ENCODE data around the gene TCHHL1. TPM values are rescaled to one million over a fixed set of nuclear protein-coding genes. Genes with fewer than 3 reads are reported as not detected.

TCHHL1 gene
- total and polyA plus RNA-seq, 2 of the 13 experiments (the other 11 are each of a cell fraction or from before 2014, with no cell fraction given) = not detected

DNA sequence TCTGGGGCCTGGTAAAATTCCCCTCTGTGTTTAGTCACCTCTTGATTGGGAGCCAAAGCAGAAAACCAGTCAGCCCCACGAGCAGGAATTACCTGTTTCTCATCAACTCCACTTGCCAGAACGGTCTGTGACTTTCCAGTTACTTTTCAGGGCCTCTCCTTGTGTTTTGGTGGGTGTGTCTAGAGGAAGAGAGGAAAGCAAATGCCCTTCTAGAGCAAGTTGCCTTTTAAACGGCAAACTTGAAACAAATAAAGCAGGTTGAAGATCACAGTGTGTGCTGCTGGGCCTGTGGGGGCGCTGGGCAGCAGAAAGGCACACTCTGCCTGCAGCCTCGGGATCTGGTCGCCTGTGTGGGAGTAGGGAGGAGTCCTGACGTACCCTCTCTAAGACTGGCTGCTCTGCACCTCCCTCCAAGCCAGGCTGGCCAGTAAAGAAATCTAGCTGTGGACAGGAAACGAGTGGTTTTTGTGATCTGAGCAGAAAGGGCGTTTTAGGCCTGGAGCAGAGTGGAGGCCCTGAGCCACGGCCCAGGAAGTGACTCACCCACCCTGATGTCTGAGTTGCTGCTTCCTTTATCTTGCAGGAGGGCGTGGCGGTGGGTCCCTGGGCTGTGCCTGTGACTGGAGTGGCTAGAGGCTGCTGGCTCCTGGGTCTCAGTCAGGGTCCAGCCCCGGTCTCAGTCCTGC, 41.0 kb downstream of the TCHHL1 start (continued):
- TF ChIP-seq ETS1 (CRISPR knock-in tag; IDR thresholded peaks at IDR 0.05) = no peak
- TF ChIP-seq MTF2 (CRISPR knock-in tag; IDR thresholded peaks at IDR 0.05; ENCODE audit: borderline replicate concordance) = peak; percentile 70; the same call in 1 of the 2 replicates
- no peak for TF ChIP-seq HES4 (CRISPR knock-in tag; IDR thresholded peaks at IDR 0.05; ENCODE audit: borderline replicate concordance)
- no peak for TF ChIP-seq PLRG1 (conservative IDR thresholded peaks at IDR 0.05)
- TF ChIP-seq, protein P1, sequence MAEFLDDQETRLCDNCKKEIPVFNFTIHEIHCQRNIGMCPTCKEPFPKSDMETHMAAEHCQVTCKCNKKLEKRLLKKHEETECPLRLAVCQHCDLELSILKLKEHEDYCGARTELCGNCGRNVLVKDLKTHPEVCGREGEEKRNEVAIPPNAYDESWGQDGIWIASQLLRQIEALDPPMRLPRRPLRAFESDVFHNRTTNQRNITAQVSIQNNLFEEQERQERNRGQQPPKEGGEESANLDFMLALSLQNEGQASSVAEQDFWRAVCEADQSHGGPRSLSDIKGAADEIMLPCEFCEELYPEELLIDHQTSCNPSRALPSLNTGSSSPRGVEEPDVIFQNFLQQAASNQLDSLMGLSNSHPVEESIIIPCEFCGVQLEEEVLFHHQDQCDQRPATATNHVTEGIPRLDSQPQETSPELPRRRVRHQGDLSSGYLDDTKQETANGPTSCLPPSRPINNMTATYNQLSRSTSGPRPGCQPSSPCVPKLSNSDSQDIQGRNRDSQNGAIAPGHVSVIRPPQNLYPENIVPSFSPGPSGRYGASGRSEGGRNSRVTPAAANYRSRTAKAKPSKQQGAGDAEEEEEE (CRISPR knock-in tag; IDR thresholded peaks at IDR 0.05; ENCODE audit: borderline replicate concordance) = no peak
- no peak for TF ChIP-seq GPN1 (CRISPR knock-in tag; IDR thresholded peaks at IDR 0.05; ENCODE audit: borderline replicate concordance)
- TF ChIP-seq NCOA2 (CRISPR knock-in tag; IDR thresholded peaks at IDR 0.05) = no peak
- TF ChIP-seq, protein P2, sequence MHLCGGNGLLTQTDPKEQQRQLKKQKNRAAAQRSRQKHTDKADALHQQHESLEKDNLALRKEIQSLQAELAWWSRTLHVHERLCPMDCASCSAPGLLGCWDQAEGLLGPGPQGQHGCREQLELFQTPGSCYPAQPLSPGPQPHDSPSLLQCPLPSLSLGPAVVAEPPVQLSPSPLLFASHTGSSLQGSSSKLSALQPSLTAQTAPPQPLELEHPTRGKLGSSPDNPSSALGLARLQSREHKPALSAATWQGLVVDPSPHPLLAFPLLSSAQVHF (CRISPR knock-in tag; IDR thresholded peaks at IDR 0.05) = no peak
- peak; percentile 47; the same call in 1 of the 2 replicates for TF ChIP-seq ZFP90 (CRISPR knock-in tag; IDR thresholded peaks at IDR 0.05; ENCODE audit: borderline replicate concordance)
- peak; percentile 61; the same call in 1 of the 2 replicates for TF ChIP-seq ZNF414 (CRISPR knock-in tag; IDR thresholded peaks at IDR 0.05)
- peak; percentile 52; the same call in 1 of the 2 replicates for TF ChIP-seq WIZ (CRISPR knock-in tag; IDR thresholded peaks at IDR 0.05)
- no peak for TF ChIP-seq ZNF317 (CRISPR knock-in tag; IDR thresholded peaks at IDR 0.05)
- peak; percentile 47; the same call in 1 of the 2 replicates for TF ChIP-seq ZNF441 (CRISPR knock-in tag; IDR thresholded peaks at IDR 0.05; ENCODE audit: borderline replicate concordance)
- no peak for TF ChIP-seq SRF (IDR thresholded peaks at IDR 0.05; ENCODE audit: low read depth, low read length)
- no peak for TF ChIP-seq GLMP (CRISPR knock-in tag; IDR thresholded peaks at IDR 0.05; ENCODE audit: borderline replicate concordance)
- TF ChIP-seq ZSCAN21 (CRISPR knock-in tag; IDR thresholded peaks at IDR 0.05; ENCODE audit: borderline replicate concordance) = 0 out of 2 replicates have a peak, but pooled peaks have one; percentile 20
- no peak for TF ChIP-seq NFKBIZ (CRISPR knock-in tag; IDR thresholded peaks at IDR 0.05)
- no peak for TF ChIP-seq XBP1 (CRISPR knock-in tag; IDR thresholded peaks at IDR 0.05)
- TF ChIP-seq, protein P3, sequence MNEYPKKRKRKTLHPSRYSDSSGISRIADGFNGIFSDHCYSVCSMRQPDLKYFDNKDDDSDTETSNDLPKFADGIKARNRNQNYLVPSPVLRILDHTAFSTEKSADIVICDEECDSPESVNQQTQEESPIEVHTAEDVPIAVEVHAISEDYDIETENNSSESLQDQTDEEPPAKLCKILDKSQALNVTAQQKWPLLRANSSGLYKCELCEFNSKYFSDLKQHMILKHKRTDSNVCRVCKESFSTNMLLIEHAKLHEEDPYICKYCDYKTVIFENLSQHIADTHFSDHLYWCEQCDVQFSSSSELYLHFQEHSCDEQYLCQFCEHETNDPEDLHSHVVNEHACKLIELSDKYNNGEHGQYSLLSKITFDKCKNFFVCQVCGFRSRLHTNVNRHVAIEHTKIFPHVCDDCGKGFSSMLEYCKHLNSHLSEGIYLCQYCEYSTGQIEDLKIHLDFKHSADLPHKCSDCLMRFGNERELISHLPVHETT (CRISPR knock-in tag; conservative IDR thresholded peaks at IDR 0.05) = no peak
- TF ChIP-seq HNRNPK (IDR thresholded peaks at IDR 0.05; ENCODE audit: low read depth, low read length, poor library complexity, severe bottlenecking) = no peak
- TF ChIP-seq TFDP1 (CRISPR knock-in tag; IDR thresholded peaks at IDR 0.05; ENCODE audit: borderline replicate concordance) = no peak
- no peak for TF ChIP-seq ZNF629 (CRISPR knock-in tag; conservative IDR thresholded peaks at IDR 0.05)

Measured in HepG2 (cell line).